ENCODE measurements around the gene SUDS3.
"Not testable (repeated sequence)": the region's sequence is repeated elsewhere in the genome, so short reads cannot be mapped to it uniquely, and the experiment has no call there.

SUDS3 gene

DNA sequence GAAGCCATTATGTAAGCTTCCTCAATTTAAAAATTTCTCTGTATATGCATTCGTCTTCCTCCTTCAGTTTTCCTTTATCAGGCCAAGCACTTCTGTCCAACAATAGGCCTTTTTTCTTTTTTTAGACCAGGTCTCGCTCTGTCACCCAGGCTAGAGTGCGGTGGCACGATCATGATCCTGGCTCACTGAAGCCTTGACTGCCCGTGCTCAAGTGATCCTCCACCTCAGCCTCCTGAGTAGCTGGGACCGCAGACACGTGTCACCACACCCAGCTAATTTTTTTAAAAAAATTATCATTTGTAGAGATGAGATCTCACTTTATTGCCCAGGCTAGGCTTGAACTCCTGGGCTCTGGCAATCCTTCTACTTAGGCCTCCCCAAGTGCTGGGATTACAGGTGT, 29.5 kb upstream of the SUDS3 start:
- no peak overlapping the region for H3K27ac Mint-ChIP-seq
- peaks cover 3% of the 10 kb centered on the region for H3K36me3 Mint-ChIP-seq (ENCODE audit: low read depth)
- H3K4me1 Mint-ChIP-seq (ENCODE audit: low read depth) = peaks cover 16% of the 10 kb centered on the region
- no peaks in the 10 kb centered on the region for H3K9me3 Mint-ChIP-seq
- no peak overlapping the region for H3K4me3 Mint-ChIP-seq
- H3K27me3 Mint-ChIP-seq (ENCODE audit: low read depth) = no peaks in the 10 kb centered on the region

DNA sequence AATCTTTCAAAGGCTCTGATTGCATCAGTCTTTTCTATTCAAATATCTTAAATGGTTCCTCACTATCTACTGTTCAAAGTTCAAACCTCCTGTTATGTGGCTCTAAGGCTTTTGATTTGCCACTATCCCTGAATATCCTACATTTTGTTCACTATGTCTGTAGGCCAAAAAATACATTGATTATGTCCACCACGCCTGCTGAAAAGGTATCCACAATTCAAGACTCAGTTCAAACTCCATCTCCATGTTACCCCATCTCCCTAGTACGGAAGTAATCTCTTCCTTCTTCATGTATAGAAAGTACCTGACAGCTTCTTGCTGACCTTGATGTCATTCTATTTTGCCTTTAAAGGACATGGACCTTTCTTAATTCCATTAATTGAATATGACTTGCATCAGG, 28.4 kb upstream of the SUDS3 start:
- Mint-ChIP-seq H3K27ac (no peak overlapping the region), H3K4me3 (no peak overlapping the region), H3K27me3 (ENCODE audit: low read depth) (no peaks in the 10 kb centered on the region), H3K9me3 (no peaks in the 10 kb centered on the region), H3K36me3 (ENCODE audit: low read depth) (peaks cover 3% of the 10 kb centered on the region), H3K4me1 (ENCODE audit: low read depth) (peaks cover 14% of the 10 kb centered on the region)

DNA sequence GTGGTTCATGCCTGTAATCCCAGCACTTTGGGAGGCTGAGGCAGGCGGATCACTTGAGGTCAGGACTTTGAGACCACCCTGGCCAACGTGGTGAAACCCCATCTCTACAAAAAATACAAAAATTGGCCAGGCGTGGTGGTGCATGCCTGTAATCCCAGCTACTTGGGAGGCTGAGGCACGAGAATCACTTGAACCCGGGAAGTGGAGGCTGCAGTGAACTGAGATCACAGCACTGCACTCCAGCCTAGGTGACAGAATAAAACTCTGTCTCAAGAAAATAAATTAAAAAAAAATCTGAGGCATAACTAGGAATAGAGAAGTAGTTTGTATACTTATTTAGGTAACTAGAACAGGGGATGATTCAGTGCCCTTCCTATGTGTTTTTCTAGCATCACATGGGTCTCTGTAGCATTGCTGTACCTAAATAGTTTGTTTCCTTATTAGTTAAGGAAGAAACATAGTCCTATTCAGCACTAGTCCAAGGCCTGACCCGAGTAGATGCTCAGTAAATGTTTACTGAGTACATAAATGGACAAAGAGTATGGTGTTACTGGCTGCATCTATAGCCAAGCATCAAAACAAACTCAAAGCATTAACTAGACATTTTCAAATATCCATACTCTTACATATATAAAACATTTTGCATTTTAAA, 25.3 kb upstream of the SUDS3 start:
- Mint-ChIP-seq H3K4me3 (no peak overlapping the region), H3K36me3 (ENCODE audit: low read depth) (peaks cover 18% of the 10 kb centered on the region), H3K4me1 (ENCODE audit: low read depth) (peaks cover 17% of the 10 kb centered on the region), H3K9me3 (peaks cover 3% of the 10 kb centered on the region), H3K27ac (no peak overlapping the region), H3K27me3 (ENCODE audit: low read depth) (no peaks in the 10 kb centered on the region)

DNA sequence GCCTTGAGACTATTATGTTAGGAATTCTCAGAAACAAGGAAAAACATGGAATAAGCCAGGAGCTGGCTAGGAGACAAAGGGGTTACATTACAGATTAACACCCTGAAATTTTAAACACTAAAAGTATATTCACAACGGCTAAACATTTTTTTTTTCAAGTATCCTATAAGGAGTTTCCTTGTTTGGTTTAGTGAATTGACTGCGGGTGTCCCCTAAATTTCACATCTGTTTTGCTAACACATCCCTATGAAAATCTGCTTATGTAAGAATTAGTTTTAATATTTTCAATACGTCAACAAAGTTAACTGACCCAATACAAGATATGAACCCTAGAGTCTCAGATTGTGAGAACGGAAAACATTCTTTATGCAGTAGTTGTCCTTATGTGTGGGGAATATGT, 22.6 kb upstream of the SUDS3 start:
- no peak overlapping the region for H3K4me3 Mint-ChIP-seq
- no peaks in the 10 kb centered on the region for H3K27me3 Mint-ChIP-seq (ENCODE audit: low read depth)
- peaks cover 27% of the 10 kb centered on the region for H3K4me1 Mint-ChIP-seq (ENCODE audit: low read depth)
- H3K36me3 Mint-ChIP-seq (ENCODE audit: low read depth) = peaks cover 15% of the 10 kb centered on the region
- no peak overlapping the region for H3K27ac Mint-ChIP-seq
- H3K9me3 Mint-ChIP-seq = peaks cover 3% of the 10 kb centered on the region

DNA sequence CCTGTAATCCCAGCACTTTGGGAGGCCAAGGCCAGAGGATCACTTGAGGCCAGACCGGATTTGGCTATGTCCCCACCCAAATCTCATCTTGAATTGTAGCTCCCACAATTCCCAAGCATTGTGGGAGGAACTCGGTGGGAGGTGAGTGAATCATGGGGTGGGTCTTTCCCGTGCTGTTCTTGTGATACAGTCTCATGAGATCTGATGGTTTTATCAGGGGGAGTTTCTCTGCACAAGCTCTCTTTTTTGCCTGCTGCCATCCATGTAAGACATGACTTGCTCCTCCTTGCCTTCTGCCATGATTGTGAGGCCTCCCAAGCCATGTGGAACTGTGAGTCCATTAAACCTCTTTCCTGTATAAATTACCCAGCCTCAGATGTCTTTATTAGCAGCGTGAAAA, 21.9 kb upstream of the SUDS3 start:
- not testable (repeated sequence) for H3K4me3 Mint-ChIP-seq; H3K27me3 Mint-ChIP-seq (ENCODE audit: low read depth); H3K27ac Mint-ChIP-seq; H3K9me3 Mint-ChIP-seq
- H3K4me1 Mint-ChIP-seq (ENCODE audit: low read depth) = peaks cover 33% of the 10 kb centered on the region
- H3K36me3 Mint-ChIP-seq (ENCODE audit: low read depth) = peaks cover 15% of the 10 kb centered on the region

DNA sequence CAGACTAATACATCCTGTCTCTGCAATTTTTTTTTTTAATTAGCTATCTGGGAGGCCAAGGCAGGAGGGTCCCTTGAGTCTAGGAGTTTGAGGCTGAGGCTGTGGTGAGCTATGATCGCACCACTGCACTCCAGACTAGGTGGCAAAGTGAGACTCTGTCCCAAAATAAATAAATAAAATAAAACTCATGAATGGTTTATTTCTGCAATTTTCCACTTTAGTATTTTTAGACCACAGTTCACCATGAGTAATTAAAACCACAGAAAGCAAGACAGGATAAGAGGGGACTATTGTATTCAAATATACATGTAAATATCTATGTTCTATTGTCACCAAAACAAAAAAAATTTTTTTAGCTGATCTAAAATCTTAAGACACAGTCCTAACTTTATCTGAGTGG, 21.5 kb upstream of the SUDS3 start:
- peaks cover 3% of the 10 kb centered on the region for H3K9me3 Mint-ChIP-seq
- H3K27ac Mint-ChIP-seq = no peak overlapping the region
- H3K4me1 Mint-ChIP-seq (ENCODE audit: low read depth) = peaks cover 36% of the 10 kb centered on the region
- no peaks in the 10 kb centered on the region for H3K27me3 Mint-ChIP-seq (ENCODE audit: low read depth)
- H3K4me3 Mint-ChIP-seq = no peak overlapping the region
- peaks cover 16% of the 10 kb centered on the region for H3K36me3 Mint-ChIP-seq (ENCODE audit: low read depth)

DNA sequence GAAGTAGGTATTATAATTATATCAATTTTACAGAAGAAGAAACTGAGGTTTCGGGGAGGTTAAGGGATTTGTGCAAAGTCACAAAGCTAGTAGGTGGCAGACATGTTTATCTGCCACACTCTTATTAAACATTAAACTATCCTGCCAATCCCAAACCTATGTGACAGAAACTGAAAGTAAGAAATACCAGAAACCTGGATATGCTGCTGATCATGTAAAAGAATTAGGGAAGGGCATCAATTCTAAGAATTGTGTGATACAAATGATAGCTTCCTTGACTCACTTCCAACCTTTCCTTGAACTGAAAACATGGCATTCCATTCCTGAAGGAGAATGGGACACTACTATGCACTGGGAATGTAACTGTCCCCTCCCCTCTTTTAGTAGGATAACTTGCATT, 20.5 kb upstream of the SUDS3 start:
- no peak overlapping the region for H3K4me3 Mint-ChIP-seq
- H3K4me1 Mint-ChIP-seq (ENCODE audit: low read depth) = peaks cover 36% of the 10 kb centered on the region
- no peak overlapping the region for H3K27ac Mint-ChIP-seq
- H3K36me3 Mint-ChIP-seq (ENCODE audit: low read depth) = peaks cover 16% of the 10 kb centered on the region
- peaks cover 3% of the 10 kb centered on the region for H3K9me3 Mint-ChIP-seq
- no peaks in the 10 kb centered on the region for H3K27me3 Mint-ChIP-seq (ENCODE audit: low read depth)

DNA sequence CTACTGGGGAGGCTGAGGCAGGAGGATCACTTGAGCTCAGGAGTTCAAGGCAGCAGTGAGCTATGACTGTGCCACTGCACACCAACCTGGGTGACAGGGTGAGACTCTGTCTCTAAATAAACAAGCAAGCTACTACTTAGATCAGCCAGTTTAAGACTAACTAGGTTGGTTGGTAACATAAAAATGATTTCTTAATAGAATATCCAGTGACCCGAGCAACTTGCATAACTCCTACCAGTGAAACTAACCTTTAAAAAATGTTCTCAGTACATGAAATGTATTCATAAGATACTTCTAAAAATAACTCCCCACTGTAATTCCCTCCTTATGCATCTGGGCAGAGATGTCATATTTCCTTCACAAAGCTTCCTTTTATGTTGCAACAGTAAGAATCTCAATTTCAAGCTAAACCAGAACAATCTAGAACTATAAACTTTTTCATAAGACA, 19.5 kb upstream of the SUDS3 start:
- peaks cover 16% of the 10 kb centered on the region for H3K36me3 Mint-ChIP-seq (ENCODE audit: low read depth)
- H3K27me3 Mint-ChIP-seq (ENCODE audit: low read depth) = no peaks in the 10 kb centered on the region
- H3K4me3 Mint-ChIP-seq = peak overlapping the region; percentile 94
- H3K4me1 Mint-ChIP-seq (ENCODE audit: low read depth) = peaks cover 36% of the 10 kb centered on the region
- H3K9me3 Mint-ChIP-seq = peaks cover 3% of the 10 kb centered on the region
- H3K27ac Mint-ChIP-seq = peak overlapping the region; percentile 71

DNA sequence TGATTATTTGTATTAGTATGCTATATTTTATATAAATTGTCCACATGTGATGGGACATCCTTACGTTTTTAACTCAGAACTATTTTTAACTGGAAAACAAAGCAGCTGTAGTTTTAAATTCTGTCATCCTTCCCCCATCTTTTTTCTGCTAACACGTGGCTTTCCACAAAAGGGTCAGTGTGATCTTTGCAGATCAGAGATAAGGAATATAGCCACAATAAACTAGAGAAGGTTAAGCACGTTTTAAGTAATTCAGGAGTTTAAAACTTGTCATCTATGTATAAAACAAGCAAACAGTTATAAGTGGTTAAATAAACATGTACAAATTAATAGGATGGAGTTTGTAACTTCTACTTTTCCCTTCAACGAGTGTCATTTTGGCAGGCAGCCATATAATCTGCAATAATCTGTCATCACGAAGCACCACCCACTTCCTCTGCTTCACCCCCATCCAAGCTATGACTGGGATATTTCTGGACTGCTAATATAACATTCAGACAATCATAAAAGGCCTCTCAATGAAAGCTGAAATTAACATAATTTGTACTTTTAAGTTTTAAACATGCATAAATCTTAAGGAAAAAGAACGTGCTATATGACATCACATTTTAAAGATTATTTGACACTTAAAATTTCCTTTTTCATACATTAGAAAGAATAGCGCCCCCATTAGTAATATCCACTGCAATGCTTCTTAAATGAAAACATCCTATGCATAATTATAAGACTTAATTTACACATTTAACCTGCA, 18.9 kb upstream of the SUDS3 start:
- Mint-ChIP-seq H3K36me3 (ENCODE audit: low read depth) (peaks cover 16% of the 10 kb centered on the region), H3K27ac (peak overlapping the region; percentile 71), H3K4me3 (peak overlapping the region; percentile 94), H3K9me3 (peaks cover 3% of the 10 kb centered on the region), H3K27me3 (ENCODE audit: low read depth) (no peaks in the 10 kb centered on the region), H3K4me1 (ENCODE audit: low read depth) (peaks cover 36% of the 10 kb centered on the region)

DNA sequence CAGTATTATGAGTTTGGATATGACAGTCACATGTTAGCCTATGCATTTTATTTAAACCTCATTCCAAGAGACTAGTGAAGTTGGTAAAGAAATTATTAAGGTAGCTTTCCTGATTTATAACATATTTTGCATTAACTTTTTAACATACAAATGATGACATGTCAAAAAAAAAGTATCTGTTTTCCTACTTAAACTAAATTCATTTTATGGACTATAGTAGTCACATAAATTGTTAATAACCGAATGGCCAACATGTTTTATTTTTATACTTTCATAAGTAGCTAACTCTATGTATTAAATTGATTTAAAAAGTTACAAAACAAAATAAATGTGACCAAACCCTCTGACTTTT, 18.4 kb upstream of the SUDS3 start:
- Mint-ChIP-seq H3K4me3 (peak overlapping the region; percentile 94), H3K27ac (peak overlapping the region; percentile 71), H3K4me1 (ENCODE audit: low read depth) (peaks cover 36% of the 10 kb centered on the region)

DNA sequence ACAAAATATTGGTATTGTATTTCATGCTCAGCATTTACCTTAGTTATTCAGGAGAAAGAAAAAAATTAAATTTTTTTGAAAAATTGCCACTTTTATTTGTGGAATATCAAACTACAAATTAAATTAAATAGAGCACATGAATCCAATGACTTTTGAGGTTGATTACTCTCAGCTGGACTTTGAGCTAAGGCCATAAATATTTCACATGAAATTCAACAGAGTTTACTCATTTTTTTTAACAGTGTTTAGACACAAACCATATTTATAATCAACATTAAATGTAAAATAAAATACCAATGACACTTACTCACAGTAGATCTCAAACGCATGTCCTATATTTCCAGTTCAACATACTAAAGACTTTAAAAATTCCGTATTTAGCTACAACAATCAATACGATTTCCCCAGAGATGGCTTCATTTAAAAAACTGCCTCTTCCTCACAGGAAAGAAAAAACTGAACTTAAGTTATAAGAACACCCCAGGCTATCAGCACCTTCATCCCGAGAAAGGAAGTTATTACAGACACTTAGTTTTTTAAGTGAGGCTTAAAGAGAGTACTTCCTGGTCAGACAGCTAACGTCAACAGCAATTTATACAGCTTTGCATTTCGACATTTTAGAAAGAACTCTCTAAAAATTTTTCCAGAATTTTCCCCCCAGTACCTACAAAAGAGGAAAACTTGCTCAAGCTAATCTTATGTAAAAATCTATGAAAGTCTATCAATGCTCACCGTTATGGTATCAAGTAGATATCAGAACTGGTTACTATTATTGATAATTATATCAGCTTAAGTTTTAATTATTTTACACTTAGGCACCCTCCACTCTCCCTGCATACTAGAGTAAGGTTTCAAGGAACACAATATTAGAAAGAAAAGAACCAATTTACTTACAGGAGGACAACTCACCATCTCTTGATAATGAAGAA, 17.5 kb upstream of the SUDS3 start:
- Mint-ChIP-seq H3K4me1 (ENCODE audit: low read depth) (peaks cover 30% of the 10 kb centered on the region), H3K36me3 (ENCODE audit: low read depth) (peaks cover 10% of the 10 kb centered on the region), H3K4me3 (peak overlapping the region; percentile 94), H3K27me3 (ENCODE audit: low read depth) (no peaks in the 10 kb centered on the region), H3K9me3 (peaks cover 3% of the 10 kb centered on the region), H3K27ac (peak overlapping the region; percentile 92)

More for the DNA sequence above, 18.4 kb upstream of the SUDS3 start:
- Mint-ChIP-seq H3K36me3 (ENCODE audit: low read depth) (peaks cover 16% of the 10 kb centered on the region), H3K27me3 (ENCODE audit: low read depth) (no peaks in the 10 kb centered on the region), H3K9me3 (peaks cover 3% of the 10 kb centered on the region)

DNA sequence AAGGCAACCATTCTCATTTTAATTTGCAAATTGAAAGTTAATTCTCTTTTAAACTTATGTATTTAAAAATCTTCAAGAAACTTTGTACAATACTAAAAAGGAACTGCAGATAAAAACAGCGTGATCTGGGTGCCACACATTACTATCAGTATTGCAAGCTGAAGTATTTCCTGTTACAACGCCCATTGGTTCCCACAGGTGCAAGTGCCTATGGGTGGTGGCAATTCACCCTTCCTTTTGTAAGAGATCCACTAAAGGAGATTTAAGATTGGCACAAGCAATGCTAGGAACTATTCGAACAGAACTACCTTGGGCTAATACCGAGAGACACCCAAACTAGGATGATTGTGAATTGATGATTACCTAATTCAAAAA, 16.8 kb upstream of the SUDS3 start:
- Mint-ChIP-seq H3K27ac (peak overlapping the region; percentile 92), H3K27me3 (ENCODE audit: low read depth) (no peaks in the 10 kb centered on the region), H3K36me3 (ENCODE audit: low read depth) (peaks cover 5% of the 10 kb centered on the region), H3K4me1 (ENCODE audit: low read depth) (peaks cover 32% of the 10 kb centered on the region), H3K9me3 (no peaks in the 10 kb centered on the region), H3K4me3 (peak overlapping the region; percentile 94)

DNA sequence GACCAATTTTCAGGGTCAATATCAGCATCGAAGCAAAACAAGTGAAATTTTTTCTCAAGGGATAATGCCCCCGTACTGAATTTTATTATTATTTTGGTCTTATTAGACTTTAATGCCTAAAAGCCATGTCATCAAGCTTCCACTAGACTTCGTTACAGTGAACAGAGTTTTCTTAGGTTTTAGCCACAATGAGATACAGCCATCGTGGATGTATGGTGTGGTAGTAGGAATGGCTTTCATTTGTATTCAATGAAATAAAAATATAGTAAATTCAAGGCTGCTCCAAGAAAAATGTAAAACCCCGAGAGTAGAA, 15.3 kb upstream of the SUDS3 start:
- no peaks in the 10 kb centered on the region for H3K9me3 Mint-ChIP-seq
- no peak overlapping the region for H3K27ac Mint-ChIP-seq
- peaks cover 33% of the 10 kb centered on the region for H3K4me1 Mint-ChIP-seq (ENCODE audit: low read depth)
- peaks cover 2% of the 10 kb centered on the region for H3K36me3 Mint-ChIP-seq (ENCODE audit: low read depth)
- no peaks in the 10 kb centered on the region for H3K27me3 Mint-ChIP-seq (ENCODE audit: low read depth)
- no peak overlapping the region for H3K4me3 Mint-ChIP-seq

DNA sequence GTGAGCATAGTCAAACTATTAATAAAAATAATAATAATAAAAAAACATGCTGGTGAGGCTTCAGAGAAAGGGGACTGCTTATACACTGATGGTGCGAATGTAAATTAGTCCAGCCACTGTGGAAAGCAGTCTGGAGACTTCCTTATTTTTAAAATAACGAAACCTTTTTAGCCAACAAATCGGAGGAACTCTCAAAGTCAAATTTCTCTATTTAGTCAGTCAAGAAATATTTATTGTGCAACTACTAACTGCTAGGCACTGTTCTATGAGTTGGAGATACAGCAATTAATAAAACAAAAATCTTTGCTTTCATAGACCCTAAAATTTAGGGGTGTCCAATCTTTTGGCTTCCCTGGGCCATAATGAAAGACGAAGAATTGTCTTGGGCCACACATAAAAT, 14.5 kb upstream of the SUDS3 start:
- Mint-ChIP-seq H3K27me3 (ENCODE audit: low read depth) (no peaks in the 10 kb centered on the region), H3K36me3 (ENCODE audit: low read depth) (peaks cover 2% of the 10 kb centered on the region), H3K4me1 (ENCODE audit: low read depth) (peaks cover 29% of the 10 kb centered on the region), H3K4me3 (no peak overlapping the region), H3K9me3 (no peaks in the 10 kb centered on the region), H3K27ac (no peak overlapping the region)

DNA sequence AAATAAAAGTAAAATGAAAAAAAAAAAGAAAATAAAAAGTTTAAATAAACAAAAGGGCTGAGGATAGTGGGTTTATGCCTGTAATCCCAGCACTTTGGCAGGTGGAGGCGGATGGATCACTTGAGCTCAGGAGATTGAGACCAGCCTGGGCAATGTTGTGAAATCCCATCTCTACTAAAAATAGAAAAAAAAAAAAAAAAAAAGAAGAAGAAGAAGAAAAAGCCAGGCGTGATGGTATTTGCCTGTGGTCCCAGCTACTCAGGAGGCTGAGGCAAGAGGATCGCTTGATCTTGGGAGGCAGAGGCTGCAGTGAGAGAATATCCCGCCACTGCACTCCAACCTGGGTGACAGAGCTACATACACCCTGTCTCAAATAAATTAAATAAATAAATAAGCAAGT, 7.5 kb upstream of the SUDS3 start:
- Mint-ChIP-seq H3K27me3 (ENCODE audit: low read depth) (peaks cover 13% of the 10 kb centered on the region), H3K4me3 (no peak overlapping the region), H3K9me3 (no peaks in the 10 kb centered on the region), H3K36me3 (ENCODE audit: low read depth) (peaks cover 2% of the 10 kb centered on the region), H3K27ac (no peak overlapping the region), H3K4me1 (ENCODE audit: low read depth) (peaks cover 22% of the 10 kb centered on the region)

Data from T-helper 1 cell treated with Interleukin-12 subunit alpha and Interleukin-12 subunit beta and Interleukin-4 antibody, amounts not matched to agents 30 μg/mL and 1 μg/mL, for 36 hours (primary cell).